NCI-H446 (cell line): ENCODE results near the gene SCARF1.
"Not testable (repeated sequence)": the region's sequence is repeated elsewhere in the genome, so short reads cannot be mapped to it uniquely, and the experiment has no call there.

Source experiments
- DNase-seq, 2 experiments: peaks; one replicate each; lab custom pipeline; 2025; lab: John Stamatoyannopoulos, UW

Gene SCARF1

GRCh38 chr17:1645207-1646171, at the start of gene SCARF1:
TSS of gene SCARF1 (minus strand) at chr17:1645732. CDS start at chr17:1645697, 35 bp downstream.
- no peak for DNase-seq

GRCh38 chr17:1693339-1693738, 47.8 kb upstream of the SCARF1 start:
- DNase-seq: no peak

- DNase-seq: no peak
Observed at GRCh38 chr17:1690544-1691221, 45.2 kb upstream of the SCARF1 start.

- not testable (repeated sequence) for DNase-seq
Observed at GRCh38 chr17:1688405-1688804, 42.9 kb upstream of the SCARF1 start.

GRCh38 chr17:1686086-1686485, 40.6 kb upstream of the SCARF1 start:
- no peak for DNase-seq

- DNase-seq: peak; percentile 93 to 98
Observed at GRCh38 chr17:1684378-1685189, 39.1 kb upstream of the SCARF1 start, which contains the start of gene PRPF8. TSS of gene PRPF8 (minus strand) at chr17:1684867. CDS start at chr17:1684571, 296 bp downstream.

- DNase-seq: no peak
Observed at GRCh38 chr17:1683459-1683858, 37.9 kb upstream of the SCARF1 start.

GRCh38 chr17:1676401-1676800, 30.9 kb upstream of the SCARF1 start:
- DNase-seq: no peak

GRCh38 chr17:1673041-1673785, 27.7 kb upstream of the SCARF1 start:
- DNase-seq: no peak

GRCh38 chr17:1663934-1664333, 18.4 kb upstream of the SCARF1 start:
- not testable (repeated sequence) for DNase-seq

- no peak for DNase-seq
Observed at GRCh38 chr17:1661045-1661444, 15.5 kb upstream of the SCARF1 start.

GRCh38 chr17:1658100-1658499, 12.6 kb upstream of the SCARF1 start:
- no peak for DNase-seq

GRCh38 chr17:1653735-1654134, 8.2 kb upstream of the SCARF1 start:
- DNase-seq: no peak

- DNase-seq: not testable (repeated sequence)
Observed at GRCh38 chr17:1652794-1653193, 7.3 kb upstream of the SCARF1 start.

- DNase-seq: no peak
Observed at GRCh38 chr17:1651559-1651844, 6.0 kb upstream of the SCARF1 start.

GRCh38 chr17:1650731-1651558, 5.4 kb upstream of the SCARF1 start:
- no peak for DNase-seq

- DNase-seq: no peak
Observed at GRCh38 chr17:1649844-1650501, 4.4 kb upstream of the SCARF1 start, which contains the start of gene RILP. TSS of gene RILP (minus strand) at chr17:1649866. CDS start at chr17:1649804, 62 bp downstream.

GRCh38 chr17:1648963-1649843, 3.7 kb upstream of the SCARF1 start:
- peak; percentile 18 to 85 for DNase-seq
